Astrocyte (in vitro differentiated cells and primary cell): Measurements from ENCODE around the gene SLC9A4. TPM values are rescaled to one million over a fixed set of nuclear protein-coding genes. Genes with fewer than 3 reads are reported as not detected.

Experiments used
- DNase-seq: peaks from one replicate; pipeline ENCODE4 v3.0.0-alpha.2; 2010; ENCODE audit warnings: low read depth
- FAIRE-seq: peaks from 2 replicates; lab custom pipeline; 2011; peaks lifted over from hg19 to GRCh38; lab: Jason Lieb, UNC
- H2AFZ ChIP-seq: 2 replicates; pipeline ENCODE4 v1.6.0; 2012; ENCODE audit warnings: low read depth, low read length, inconsistent platforms
- H3K27ac ChIP-seq: 2 replicates; pipeline ENCODE4 v1.5.1; 2011; ENCODE audit warnings: low read depth, low read length, inconsistent platforms
- H3K27me3 ChIP-seq: 2 replicates; pipeline ENCODE4 v1.6.0; 2011; ENCODE audit warnings: low read length, inconsistent platforms; ENCODE audit not compliant: insufficient read depth
- H3K36me3 ChIP-seq: 2 replicates; pipeline ENCODE4 v1.5.1; 2011; ENCODE audit warnings: low read length, inconsistent platforms; ENCODE audit not compliant: insufficient read depth
- H3K4me1 ChIP-seq: 2 replicates; pipeline ENCODE4 v1.5.1; 2011; ENCODE audit warnings: low read length, inconsistent platforms; ENCODE audit not compliant: insufficient read depth
- H3K4me2 ChIP-seq: 2 replicates; pipeline ENCODE4 v1.6.0; 2012; ENCODE audit warnings: low read length, inconsistent platforms
- H3K4me3 ChIP-seq: 2 replicates; pipeline ENCODE4 v1.5.1; 2011; ENCODE audit warnings: low read depth, mild to moderate bottlenecking, low read length, inconsistent platforms; ENCODE audit not compliant: insufficient read depth
- H3K79me2 ChIP-seq: 2 replicates; pipeline ENCODE4 v1.6.0; 2012; ENCODE audit warnings: mild to moderate bottlenecking, low read length, inconsistent platforms; ENCODE audit not compliant: insufficient read depth
- H3K9ac ChIP-seq: 2 replicates; pipeline ENCODE4 v1.6.0; 2012; ENCODE audit warnings: mild to moderate bottlenecking, low read length, inconsistent platforms
- H3K9me3 ChIP-seq: 2 replicates; pipeline ENCODE4 v1.5.1; 2012; ENCODE audit warnings: low read depth, mild to moderate bottlenecking, low read length, inconsistent platforms; ENCODE audit not compliant: insufficient read depth
- H4K20me1 ChIP-seq: 2 replicates; pipeline ENCODE4 v1.6.0; 2012; ENCODE audit warnings: low read length, inconsistent platforms; ENCODE audit not compliant: insufficient read depth
- H3K27ac Mint-ChIP-seq: one replicate; pipeline ENCODE4 v1.8.0; 2021; ENCODE audit warnings: mild to moderate bottlenecking, mixed read lengths; ENCODE audit not compliant: unreplicated experiment
- H3K27me3 Mint-ChIP-seq: one replicate; pipeline ENCODE4 v1.8.0; 2021; ENCODE audit warnings: low read depth, mixed read lengths; ENCODE audit not compliant: unreplicated experiment
- H3K36me3 Mint-ChIP-seq: one replicate; pipeline ENCODE4 v1.8.0; 2021; ENCODE audit warnings: low read depth, mixed read lengths; ENCODE audit not compliant: unreplicated experiment
- H3K4me1 Mint-ChIP-seq: one replicate; pipeline ENCODE4 v1.8.0; 2021; ENCODE audit warnings: low read depth, mixed read lengths; ENCODE audit not compliant: unreplicated experiment
- H3K4me3 Mint-ChIP-seq: one replicate; pipeline ENCODE4 v1.8.0; 2021; ENCODE audit warnings: mild to moderate bottlenecking, moderate library complexity, mixed read lengths; ENCODE audit not compliant: unreplicated experiment
- H3K9me3 Mint-ChIP-seq: one replicate; pipeline ENCODE4 v1.8.0; 2021; ENCODE audit warnings: mild to moderate bottlenecking, mixed read lengths; ENCODE audit not compliant: unreplicated experiment
- CTCF ChIP-seq: IDR thresholded peaks from 2 replicates; pipeline ENCODE4 v1.5.1; 2011; ENCODE audit warnings: low read depth, mild to moderate bottlenecking, inconsistent platforms, low read length, moderate library complexity; ENCODE audit not compliant: insufficient read depth
- EZH2 ChIP-seq: IDR thresholded peaks from 2 replicates; pipeline ENCODE4 v1.6.1; 2012; ENCODE audit warnings: mild to moderate bottlenecking, low read length, inconsistent platforms; ENCODE audit not compliant: insufficient read depth
- total RNA-seq: library from RNA; stranded (reverse); gene quantifications from 2 replicates; pipeline ENCODE4 v1.2.1, GENCODE V29; 2021

Gene SLC9A4
- total RNA-seq, 1 donor from 2014 or later, result 0.09 TPM

GRCh38 chr2:102505290-102505689, 32.3 kb downstream of the SLC9A4 start:
- Histone ChIP-seq H3K9ac (no peak overlapping the region), H2AFZ (no peak overlapping the region), H3K36me3 (no peaks in the 10 kb centered on the region), H3K79me2 (no peaks in the 10 kb centered on the region), H3K27me3 (no peaks in the 10 kb centered on the region), H3K4me2 (no peak overlapping the region), H3K4me1 (no peaks in the 10 kb centered on the region), H3K9me3 (no peaks in the 10 kb centered on the region), H3K4me3 (no peak overlapping the region), H3K27ac (no peak overlapping the region), H4K20me1 (no peaks in the 10 kb centered on the region)
- no peak for FAIRE-seq
- no peak overlapping the region for H3K4me3 Mint-ChIP-seq
- DNase-seq, result no peak
- TF ChIP-seq CTCF (no peak), EZH2 (no peak)
- no peak overlapping the region for H3K27ac Mint-ChIP-seq
- peaks cover 11% of the 10 kb centered on the region for H3K27me3 Mint-ChIP-seq
- H3K9me3 Mint-ChIP-seq, result peaks cover 5% of the 10 kb centered on the region
- no peaks in the 10 kb centered on the region for H3K4me1 Mint-ChIP-seq
- H3K36me3 Mint-ChIP-seq, result no peaks in the 10 kb centered on the region

GRCh38 chr2:102506743-102507142, 33.7 kb downstream of the SLC9A4 start:
- Histone ChIP-seq H3K9ac (no peak overlapping the region), H3K4me1 (no peaks in the 10 kb centered on the region), H3K9me3 (no peaks in the 10 kb centered on the region), H3K79me2 (no peaks in the 10 kb centered on the region), H3K36me3 (no peaks in the 10 kb centered on the region), H3K27ac (no peak overlapping the region), H3K4me2 (no peak overlapping the region), H3K27me3 (no peaks in the 10 kb centered on the region), H4K20me1 (no peaks in the 10 kb centered on the region), H3K4me3 (no peak overlapping the region), H2AFZ (no peak overlapping the region)
- H3K27ac Mint-ChIP-seq, result no peak overlapping the region
- TF ChIP-seq CTCF (no peak), EZH2 (no peak)
- FAIRE-seq (no peak), DNase-seq (no peak)
- no peak overlapping the region for H3K4me3 Mint-ChIP-seq
- H3K9me3 Mint-ChIP-seq, result peaks cover 5% of the 10 kb centered on the region
- H3K4me1 Mint-ChIP-seq, result no peaks in the 10 kb centered on the region
- peaks cover 10% of the 10 kb centered on the region for H3K27me3 Mint-ChIP-seq
- no peaks in the 10 kb centered on the region for H3K36me3 Mint-ChIP-seq

DNA sequence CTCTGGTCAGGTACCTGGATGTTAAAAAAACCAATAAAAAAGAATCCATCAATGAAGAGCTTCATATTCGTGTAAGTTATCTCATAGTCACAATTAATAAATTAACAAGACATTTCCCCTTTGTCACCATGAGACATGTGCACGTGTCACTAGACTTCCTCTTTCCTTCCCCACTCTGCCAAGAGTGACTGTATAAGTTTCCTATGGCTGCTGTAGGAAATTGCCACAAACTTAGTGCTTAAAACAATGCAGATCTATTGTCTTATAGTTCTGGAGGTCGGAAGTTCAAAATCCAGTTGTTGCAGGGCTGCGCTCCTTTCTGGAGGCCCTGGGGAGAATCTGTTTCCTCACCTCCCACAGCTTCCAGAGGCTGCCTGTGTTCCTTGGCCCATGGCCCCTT, 35.8 kb downstream of the SLC9A4 start:
- Mint-ChIP-seq H3K4me3 (no peak overlapping the region), H3K4me1 (peaks cover 19% of the 10 kb centered on the region), H3K9me3 (peaks cover 5% of the 10 kb centered on the region), H3K36me3 (no peaks in the 10 kb centered on the region), H3K27me3 (peaks cover 5% of the 10 kb centered on the region), H3K27ac (no peak overlapping the region)
- Histone ChIP-seq H3K4me1 (peaks cover 9% of the 10 kb centered on the region), H3K27ac (no peak overlapping the region), H3K4me3 (no peak overlapping the region), H3K9ac (no peak overlapping the region), H3K27me3 (no peaks in the 10 kb centered on the region), H3K79me2 (no peaks in the 10 kb centered on the region), H3K4me2 (no peak overlapping the region), H2AFZ (no peak overlapping the region), H4K20me1 (no peaks in the 10 kb centered on the region), H3K36me3 (no peaks in the 10 kb centered on the region), H3K9me3 (no peaks in the 10 kb centered on the region)
- FAIRE-seq (no peak), DNase-seq (no peak)
- TF ChIP-seq EZH2, result no peak
- no peak for TF ChIP-seq CTCF
